H9 (cell line): ENCODE results near the gene MS4A6E. TPM values are rescaled to one million over a fixed set of nuclear protein-coding genes. Genes with fewer than 3 reads are reported as not detected.

Experiments
- DNase-seq: peaks from one replicate; pipeline ENCODE4 v3.0.0-alpha.2; 2017
- H2AFZ ChIP-seq: one replicate; pipeline ENCODE4 v1.6.1; 2013; ENCODE audit warnings: mild to moderate bottlenecking, low read length, control low read depth, moderate library complexity
- H2AK5ac ChIP-seq: 2 replicates; pipeline ENCODE4 v1.6.1; 2013; ENCODE audit warnings: low read length, control low read depth, mixed read lengths; ENCODE audit not compliant: insufficient read length
- H2BK120ac ChIP-seq: one replicate; pipeline ENCODE4 v1.6.1; 2013; ENCODE audit warnings: low read depth, mild to moderate bottlenecking, low read length, control low read depth, inconsistent platforms; ENCODE audit not compliant: poor library complexity, severe bottlenecking
- H2BK12ac ChIP-seq: 2 replicates; pipeline ENCODE4 v1.6.1; 2013; ENCODE audit warnings: low read length, control low read depth, mixed read lengths, low read depth; ENCODE audit not compliant: insufficient read length
- H2BK15ac ChIP-seq: 2 replicates; pipeline ENCODE4 v1.6.1; 2013; ENCODE audit warnings: low read depth, low read length, control low read depth
- H2BK20ac ChIP-seq: one replicate; pipeline ENCODE4 v1.6.1; 2013; ENCODE audit warnings: low read depth, mild to moderate bottlenecking, low read length, control low read depth, inconsistent platforms; ENCODE audit not compliant: poor library complexity, severe bottlenecking
- H2BK5ac ChIP-seq: 2 replicates; pipeline ENCODE4 v1.6.1; 2013; ENCODE audit warnings: low read length, control low read depth, mixed read lengths; ENCODE audit not compliant: insufficient read length
- H3K14ac ChIP-seq: 2 replicates; pipeline ENCODE4 v1.6.1; 2013; ENCODE audit warnings: low read length, control low read depth; ENCODE audit not compliant: insufficient read depth
- H3K18ac ChIP-seq: 2 replicates; pipeline ENCODE4 v1.6.1; 2013; ENCODE audit warnings: low read depth, mild to moderate bottlenecking, mixed read lengths, low read length, control low read depth; ENCODE audit not compliant: insufficient read length
- H3K23ac ChIP-seq: 2 replicates; pipeline ENCODE4 v1.6.1; 2013; ENCODE audit warnings: low read length, control low read depth, mixed read lengths, low read depth; ENCODE audit not compliant: insufficient read length
- H3K23me2 ChIP-seq: 2 replicates; pipeline ENCODE4 v1.6.1; 2013; ENCODE audit warnings: low read depth, mild to moderate bottlenecking, mixed read lengths, low read length, control low read depth; ENCODE audit not compliant: insufficient read length, poor library complexity, severe bottlenecking
- H3K27ac ChIP-seq: 2 replicates; pipeline ENCODE4 v1.5.1; 2013; ENCODE audit warnings: low read length, control low read depth, mixed read lengths, low read depth; ENCODE audit not compliant: insufficient read length
- H3K27me3 ChIP-seq: 2 replicates; pipeline ENCODE4 v1.6.1; 2013; ENCODE audit warnings: low read length, control low read depth, inconsistent platforms; ENCODE audit not compliant: insufficient read depth
- H3K4ac ChIP-seq: 2 replicates; pipeline ENCODE4 v1.6.1; 2013; ENCODE audit warnings: low read depth, mild to moderate bottlenecking, control low read depth, inconsistent platforms, low read length, moderate library complexity
- H3K4me1 ChIP-seq: 2 replicates; pipeline ENCODE4 v1.6.1; 2013; ENCODE audit warnings: low read length, control low read depth, inconsistent platforms; ENCODE audit not compliant: insufficient read depth
- H3K4me2 ChIP-seq: 2 replicates; pipeline ENCODE4 v1.6.1; 2013; ENCODE audit warnings: low read length, control low read depth, mixed read lengths; ENCODE audit not compliant: insufficient read length, insufficient read depth
- H3K56ac ChIP-seq: 2 replicates; pipeline ENCODE4 v1.6.1; 2013; ENCODE audit warnings: low read depth, mild to moderate bottlenecking, mixed read lengths, low read length, control low read depth; ENCODE audit not compliant: insufficient read length
- H3K79me1 ChIP-seq: 2 replicates; pipeline ENCODE4 v1.6.1; 2013; ENCODE audit warnings: low read depth, mild to moderate bottlenecking, moderate library complexity, low read length, control low read depth, inconsistent platforms; ENCODE audit not compliant: insufficient read depth, poor library complexity, severe bottlenecking
- H3K79me2 ChIP-seq: 2 replicates; pipeline ENCODE4 v1.6.1; 2013; ENCODE audit warnings: low read length, control low read depth, inconsistent platforms; ENCODE audit not compliant: insufficient read depth
- H3K9ac ChIP-seq: 2 replicates; pipeline ENCODE4 v1.6.1; 2013; ENCODE audit warnings: low read length, control low read depth, mixed read lengths; ENCODE audit not compliant: insufficient read length; ENCODE audit errors: extremely low read depth
- H3K9me3 ChIP-seq: one replicate; pipeline ENCODE4 v1.6.1; 2013; ENCODE audit warnings: low read depth, low read length, inconsistent platforms; ENCODE audit not compliant: control insufficient read depth
- H3T11ph ChIP-seq: one replicate; pipeline ENCODE4 v1.6.1; 2013; ENCODE audit warnings: mild to moderate bottlenecking, low read length, control low read depth, inconsistent platforms
- H4K20me1 ChIP-seq: one replicate; pipeline ENCODE4 v1.6.1; 2013; ENCODE audit not compliant: control insufficient read depth, insufficient read length, insufficient read depth
- H4K5ac ChIP-seq: 2 replicates; pipeline ENCODE4 v1.6.1; 2013; ENCODE audit warnings: low read depth, mild to moderate bottlenecking, mixed read lengths, low read length, control low read depth; ENCODE audit not compliant: insufficient read length
- H4K8ac ChIP-seq: replicated peaks from 2 replicates; pipeline ENCODE4 v1.6.1; 2013; ENCODE audit warnings: low read length, control low read depth, mixed read lengths, low read depth; ENCODE audit not compliant: insufficient read length
- H4K91ac ChIP-seq: 2 replicates; pipeline ENCODE4 v1.6.1; 2013; ENCODE audit warnings: low read depth, mild to moderate bottlenecking, moderate library complexity, mixed read lengths, low read length, control low read depth; ENCODE audit not compliant: insufficient read length
- H3K27ac Mint-ChIP-seq, 3 experiments: 2 replicates in 2 of 3; 3 replicates in 1 of 3; pipeline ENCODE4 v1.8.0; 2020 to 2021; ENCODE audit warnings: mixed read lengths in 3 of 3, mild to moderate bottlenecking in 1 of 3, moderate library complexity in 1 of 3
- H3K27me3 Mint-ChIP-seq: 2 replicates; pipeline ENCODE4 v1.8.0; 2021; ENCODE audit warnings: low read depth, mild to moderate bottlenecking, moderate library complexity, mixed read lengths
- H3K36me3 Mint-ChIP-seq, 3 experiments: 2 replicates in 2 of 3; 3 replicates in 1 of 3; pipeline ENCODE4 v1.8.0; 2020 to 2021; ENCODE audit warnings: low read depth in 3 of 3, mixed read lengths in 3 of 3; ENCODE audit not compliant: insufficient read depth in 1 of 3
- H3K4me1 Mint-ChIP-seq, 2 experiments: 2 replicates each; pipeline ENCODE4 v1.8.0; 2020; ENCODE audit warnings: mixed read lengths in 2 of 2
- H3K4me3 Mint-ChIP-seq, 2 experiments: 2 replicates in 1 of 2; 3 replicates in 1 of 2; pipeline ENCODE4 v1.8.0; 2020 to 2021; ENCODE audit warnings: mild to moderate bottlenecking in 2 of 2, mixed read lengths in 2 of 2, moderate library complexity in 1 of 2
- H3K9me3 Mint-ChIP-seq, 2 experiments: 2 replicates in 1 of 2; 3 replicates in 1 of 2; pipeline ENCODE4 v1.8.0; 2020; ENCODE audit warnings: mild to moderate bottlenecking in 2 of 2, mixed read lengths in 2 of 2, moderate library complexity in 1 of 2
- CTCF ChIP-seq: fragments of 200-600 bp; sonication (generic); conservative IDR thresholded peaks from 3 replicates; pipeline ENCODE4 v1.8.0; 2021; ENCODE audit warnings: antibody characterized with exemption, mild to moderate bottlenecking
- WGBS: extraction: QIAGEN DNeasy Blood & Tissue Kit; methylation state at CpG from one replicate; pipeline ENCODE4 v1.1.7; 2013; ENCODE audit warnings: missing lambda C conversion rate, low lambda C conversion rate, mixed read lengths; ENCODE audit not compliant: insufficient read length; ENCODE audit errors: extremely low coverage; 5-methylcytosine and 5-hydroxymethylcytosine counted together
- total RNA-seq: library from RNA; stranded (reverse); gene quantifications from 2 replicates; pipeline ENCODE4 v1.2.1, GENCODE V29; 2021

The MS4A6E gene
- total RNA-seq, 1 experiment from 2014 or later: not detected

- H3K27ac Mint-ChIP-seq: no peak overlapping the region
- H2BK15ac ChIP-seq: no peak overlapping the region
Observed at GRCh38 chr11:60338053-60338452, 11.0 kb downstream of the MS4A6E start.

More at GRCh38 chr11:60338053-60338452, 11.0 kb downstream of the MS4A6E start:
- no peak for DNase-seq
- no CpG with 5 or more reads among the region's 2 CpGs for WGBS
- Histone ChIP-seq H2BK20ac (no peak overlapping the region), H3K56ac (no peak overlapping the region), H2AK5ac (no peak overlapping the region), H4K91ac (no peak overlapping the region), H3K79me1 (no peaks in the 10 kb centered on the region), H2BK5ac (no peak overlapping the region), H3K23ac (no peak overlapping the region), H2AFZ (no peak overlapping the region), H3K9ac (no peak overlapping the region), H3T11ph (no peak overlapping the region), H2BK120ac (no peak overlapping the region), H3K18ac (no peak overlapping the region), H4K5ac (no peak overlapping the region), H3K9me3 (no peaks in the 10 kb centered on the region), H3K23me2 (no peaks in the 10 kb centered on the region), H3K4me1 (no peaks in the 10 kb centered on the region), H3K4me2 (no peak overlapping the region), H3K27me3 (no peaks in the 10 kb centered on the region), H3K27ac (no peak overlapping the region), H3K79me2 (no peaks in the 10 kb centered on the region), H3K4ac (no peak overlapping the region), H4K8ac (no peak overlapping the region), H3K14ac (no peak overlapping the region), H2BK12ac (no peak overlapping the region), H4K20me1 (no peaks in the 10 kb centered on the region)
- TF ChIP-seq CTCF: no peak
- Mint-ChIP-seq H3K36me3 (no peaks in the 10 kb centered on the region; a peak in 1 of 7 replicates), H3K4me1 (peaks cover 20 to 24% of the 10 kb centered on the region in 2 experiments), H3K27me3 (no peaks in the 10 kb centered on the region), H3K9me3 (no peaks in the 10 kb centered on the region; a peak in 1 of 5 replicates), H3K4me3 (no peak overlapping the region)
